AG10803 (cell line): ENCODE data around the gene FEM1A.
A peak's percentile ranks its signal among the peaks of the same experiment; 100 is the strongest.

ENCODE experiments used
- DNase-seq: peaks from one replicate; pipeline ENCODE4 v3.0.0; 2010; ENCODE audit warnings: low read depth
- H3K4me3 ChIP-seq: 2 replicates; pipeline ENCODE4 v1.5.1; 2011; ENCODE audit warnings: mild to moderate bottlenecking, low read length, control low read depth
- TF ChIP-seq, protein P1 (sequence below): conservative IDR thresholded peaks from 2 replicates; pipeline ENCODE4 v1.5.1; 2011; ENCODE audit warnings: mild to moderate bottlenecking, low read length, control low read depth, inconsistent platforms

Gene FEM1A

DNA sequence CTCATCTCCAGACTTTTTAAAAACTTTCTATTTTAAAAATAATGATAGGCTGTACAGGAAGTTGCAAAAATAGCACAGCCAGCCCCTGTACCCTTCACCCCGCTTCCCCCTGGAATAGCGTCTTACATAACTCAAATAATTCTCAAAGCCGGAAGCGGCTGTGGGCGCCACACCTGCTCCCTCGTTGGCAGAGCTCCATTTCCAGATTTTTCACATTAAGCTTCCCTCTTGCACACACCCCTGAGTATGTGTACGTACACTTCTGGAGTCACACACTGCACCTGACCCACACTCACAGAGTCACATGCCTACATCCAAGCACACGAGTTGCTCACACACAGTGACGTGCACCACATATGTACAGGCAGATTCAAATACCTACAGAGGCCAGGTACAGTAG is 42.9 kb upstream of the FEM1A start:
- TF ChIP-seq, protein P1, sequence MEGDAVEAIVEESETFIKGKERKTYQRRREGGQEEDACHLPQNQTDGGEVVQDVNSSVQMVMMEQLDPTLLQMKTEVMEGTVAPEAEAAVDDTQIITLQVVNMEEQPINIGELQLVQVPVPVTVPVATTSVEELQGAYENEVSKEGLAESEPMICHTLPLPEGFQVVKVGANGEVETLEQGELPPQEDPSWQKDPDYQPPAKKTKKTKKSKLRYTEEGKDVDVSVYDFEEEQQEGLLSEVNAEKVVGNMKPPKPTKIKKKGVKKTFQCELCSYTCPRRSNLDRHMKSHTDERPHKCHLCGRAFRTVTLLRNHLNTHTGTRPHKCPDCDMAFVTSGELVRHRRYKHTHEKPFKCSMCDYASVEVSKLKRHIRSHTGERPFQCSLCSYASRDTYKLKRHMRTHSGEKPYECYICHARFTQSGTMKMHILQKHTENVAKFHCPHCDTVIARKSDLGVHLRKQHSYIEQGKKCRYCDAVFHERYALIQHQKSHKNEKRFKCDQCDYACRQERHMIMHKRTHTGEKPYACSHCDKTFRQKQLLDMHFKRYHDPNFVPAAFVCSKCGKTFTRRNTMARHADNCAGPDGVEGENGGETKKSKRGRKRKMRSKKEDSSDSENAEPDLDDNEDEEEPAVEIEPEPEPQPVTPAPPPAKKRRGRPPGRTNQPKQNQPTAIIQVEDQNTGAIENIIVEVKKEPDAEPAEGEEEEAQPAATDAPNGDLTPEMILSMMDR = no peak
- DNase-seq = no peak
- H3K4me3 ChIP-seq = no peak overlapping the region

DNA sequence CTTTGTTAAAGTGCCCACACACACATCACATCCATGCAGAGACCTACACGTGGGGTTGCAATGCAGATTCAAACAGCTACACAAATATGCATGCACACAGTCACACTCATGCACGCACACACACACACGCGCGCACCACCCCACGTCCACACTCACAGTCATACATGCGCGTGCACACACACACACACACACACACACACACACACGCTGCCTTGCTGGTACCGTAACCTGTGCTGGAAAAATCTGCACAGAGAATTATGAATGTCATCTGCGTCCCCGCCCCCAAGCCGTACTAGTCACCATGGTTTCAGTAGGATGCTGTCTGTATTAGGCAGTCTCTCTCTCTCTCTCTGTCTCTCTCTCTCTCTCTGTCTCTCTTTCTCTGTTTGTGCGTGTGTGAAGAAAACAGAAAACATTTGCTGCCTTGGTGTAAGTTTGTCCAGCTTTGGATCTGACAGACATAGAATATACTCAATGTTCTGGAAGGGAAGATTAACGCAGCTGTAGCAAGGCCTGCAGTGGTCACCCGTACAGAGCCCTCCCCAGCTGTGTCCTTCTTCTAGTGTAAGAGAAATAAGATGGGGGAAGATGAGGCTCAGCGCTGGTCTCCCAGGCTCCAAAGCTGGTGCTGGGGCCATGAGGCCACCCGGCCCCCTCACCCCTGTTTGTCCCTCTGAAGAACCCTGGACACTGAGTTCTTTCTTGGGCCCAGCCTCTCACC is 41.5 kb upstream of the FEM1A start:
- TF ChIP-seq, protein P1 = no peak
- H3K4me3 ChIP-seq = no peak overlapping the region
- DNase-seq = no peak

DNA sequence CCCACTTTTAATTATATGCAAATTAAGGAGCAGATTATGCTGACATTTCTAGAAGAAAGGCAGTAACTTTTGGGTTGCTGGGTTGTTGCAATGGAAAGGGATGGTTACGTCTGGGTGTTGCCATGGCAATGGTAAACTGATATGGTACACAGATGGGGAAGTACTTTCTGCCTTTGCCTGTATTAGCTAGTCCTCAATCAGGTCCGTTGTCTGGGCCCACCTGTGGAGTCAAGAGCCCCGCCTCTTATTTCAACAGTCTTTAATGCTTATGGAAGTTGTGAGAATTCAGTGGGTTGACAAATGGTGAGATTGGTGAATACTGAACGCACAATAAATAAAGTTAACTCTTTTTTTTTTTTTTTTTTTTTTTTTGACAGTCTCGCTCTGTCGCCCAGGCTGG is 37.3 kb upstream of the FEM1A start:
- TF ChIP-seq, protein P1 = no peak
- H3K4me3 ChIP-seq = no peak overlapping the region
- no peak for DNase-seq

DNA sequence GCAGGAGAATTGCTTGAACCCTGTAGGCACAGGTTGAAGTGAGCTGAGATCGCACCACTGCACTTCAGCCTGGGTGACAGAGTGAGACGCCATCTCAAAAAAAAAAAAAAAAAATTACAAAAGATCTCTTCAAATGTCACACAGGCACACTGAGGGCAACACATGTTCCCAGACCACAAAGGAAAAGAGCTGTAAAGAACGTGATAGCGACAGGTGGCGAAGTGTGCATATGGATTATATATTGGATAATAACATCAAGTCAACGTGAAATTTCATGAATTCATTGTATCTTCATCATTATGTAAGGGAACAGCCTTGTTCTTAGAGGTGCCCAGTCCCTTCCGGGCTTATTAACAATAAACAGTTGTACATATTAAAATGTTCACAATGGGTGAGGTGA is 36.1 kb upstream of the FEM1A start:
- TF ChIP-seq, protein P1 = no peak
- H3K4me3 ChIP-seq = no peak overlapping the region
- no peak for DNase-seq

DNA sequence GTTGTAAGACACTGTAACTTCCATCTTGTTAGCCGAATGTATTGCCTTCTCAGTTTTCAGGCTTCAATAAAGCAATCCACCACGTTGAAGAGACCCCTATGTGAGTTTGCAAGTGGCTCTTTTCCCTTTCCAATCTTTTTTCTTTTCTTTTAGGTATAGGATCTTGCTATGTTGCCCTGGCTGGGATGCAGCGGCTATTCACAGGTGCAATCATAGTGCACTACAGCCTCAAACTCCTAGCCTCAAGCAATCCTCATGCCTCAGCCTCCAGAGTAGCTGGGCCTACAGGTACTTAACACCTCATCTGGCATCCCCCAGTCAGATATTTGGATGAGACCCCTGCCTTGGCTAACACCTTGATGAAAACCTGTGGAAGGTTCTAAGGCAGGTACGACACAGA is 33.5 kb upstream of the FEM1A start:
- TF ChIP-seq, protein P1 = no peak

DNA sequence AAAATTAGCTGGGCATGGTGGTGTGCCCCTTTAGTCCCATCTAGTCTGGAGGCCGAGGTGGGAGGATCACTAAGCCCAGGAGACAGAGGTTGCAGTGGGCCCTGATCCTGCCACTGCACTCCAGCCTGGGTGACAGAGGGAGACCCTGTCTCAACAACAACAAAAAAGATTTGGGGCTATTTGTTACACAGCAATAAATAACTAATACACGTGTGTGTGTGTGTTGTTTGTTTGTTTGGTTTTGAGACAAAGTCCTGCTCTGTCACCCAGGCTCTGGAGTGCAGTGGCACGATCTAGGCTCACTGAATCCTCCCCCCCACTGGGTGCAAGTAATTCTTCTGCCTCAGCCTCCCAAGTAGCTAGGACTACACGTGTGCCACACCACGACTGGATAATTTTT is 32.9 kb upstream of the FEM1A start:
- no peak overlapping the region for H3K4me3 ChIP-seq
- TF ChIP-seq, protein P1 = no peak
- DNase-seq = no peak

More for the DNA sequence above, 33.5 kb upstream of the FEM1A start:
- no peak for DNase-seq
- H3K4me3 ChIP-seq = no peak overlapping the region

DNA sequence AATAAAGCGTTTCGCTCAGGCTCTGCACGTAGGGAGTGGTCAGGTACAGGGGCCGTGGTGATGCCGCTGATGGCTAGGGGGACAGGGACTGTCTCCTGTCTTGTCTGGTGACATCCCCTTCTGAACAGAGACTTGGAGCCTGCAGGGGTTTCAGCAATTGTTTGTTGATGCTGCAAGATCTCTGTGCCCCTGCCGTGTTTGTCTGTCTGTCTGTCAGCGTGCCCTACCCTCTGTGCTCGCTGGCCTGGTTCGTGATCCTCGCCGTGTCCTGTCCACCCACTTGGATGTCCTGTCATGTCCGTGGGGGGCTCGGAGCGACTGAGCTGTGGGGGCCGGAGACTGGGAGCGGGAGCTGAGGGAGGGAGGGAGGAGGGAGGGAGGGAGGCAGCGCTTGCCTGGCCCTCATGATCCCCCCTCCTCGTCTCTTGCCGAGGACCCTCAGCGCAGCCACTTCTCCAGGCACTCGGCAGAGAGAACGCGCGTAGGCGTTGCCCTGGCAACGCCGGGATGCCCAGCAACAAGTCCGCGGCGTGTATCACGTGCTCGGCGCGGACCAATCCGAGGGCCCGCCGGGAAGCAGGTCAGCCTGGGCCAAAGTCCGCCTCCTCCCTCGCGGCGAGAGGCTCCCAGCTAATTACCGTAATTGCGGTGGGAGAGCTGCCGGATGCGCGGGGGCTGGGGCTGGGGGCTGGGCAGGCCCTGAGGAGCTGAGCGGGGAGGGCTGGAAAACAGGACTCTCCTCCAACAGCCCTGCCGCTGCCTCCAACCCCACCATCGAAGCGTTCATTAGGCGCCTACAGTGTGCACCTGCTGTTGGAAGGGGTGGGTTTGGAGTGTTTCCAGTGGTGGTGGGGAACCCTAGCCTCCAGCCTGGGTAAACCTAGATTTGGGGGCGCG is 31.9 kb upstream of the FEM1A start:
- peak; percentile 77 for DNase-seq
- peak overlapping the region; percentile 48 for H3K4me3 ChIP-seq
- TF ChIP-seq, protein P1 = no peak
